GM23338 (cell line): ENCODE measurements around the gene TST. TPM values are rescaled to one million over a fixed set of nuclear protein-coding genes. Genes with fewer than 3 reads are reported as not detected.

Experiments
- ATAC-seq: fragments of 200-7000 bp; cut with Tn5 transposase; 3 replicates; pipeline ENCODE4 v1.9.1; 2020
- DNase-seq: peaks from one replicate; pipeline ENCODE4 v3.0.0-alpha.2; 2015; ENCODE audit warnings: low spot score
- H2AFZ ChIP-seq: fragments of 200-600 bp; sonication (generic); 2 replicates; pipeline ENCODE4 v1.8.0; 2016; ENCODE audit warnings: antibody characterized with exemption, mild to moderate bottlenecking, moderate library complexity
- H3F3A ChIP-seq: fragments of 200-600 bp; sonication (generic); replicated peaks from 2 replicates; pipeline ENCODE4 v1.8.0; 2017; ENCODE audit warnings: antibody characterized with exemption, mixed run types, low read depth
- H3K27ac ChIP-seq: fragments of 200-600 bp; sonication (generic); 2 replicates; pipeline ENCODE4 v1.6.1; 2016; ENCODE audit warnings: low read depth
- H3K27me3 ChIP-seq: fragments of 200-600 bp; sonication (generic); 2 replicates; pipeline ENCODE4 v1.8.0; 2016; ENCODE audit warnings: mild to moderate bottlenecking, mixed run types, moderate library complexity; ENCODE audit not compliant: insufficient read depth
- H3K36me3 ChIP-seq: fragments of 200-600 bp; sonication (generic); 2 replicates; pipeline ENCODE4 v1.8.0; 2016; ENCODE audit warnings: mild to moderate bottlenecking; ENCODE audit not compliant: insufficient read depth
- H3K4me1 ChIP-seq: fragments of 200-600 bp; sonication (generic); 2 replicates; pipeline ENCODE4 v1.8.0; 2016; ENCODE audit warnings: mild to moderate bottlenecking, moderate library complexity; ENCODE audit not compliant: insufficient read depth
- H3K4me2 ChIP-seq: fragments of 200-600 bp; sonication (generic); 2 replicates; pipeline ENCODE4 v1.7.1; 2017; ENCODE audit warnings: mixed run types
- H3K4me3 ChIP-seq: fragments of 200-600 bp; sonication (generic); 2 replicates; pipeline ENCODE4 v1.6.1; 2016; ENCODE audit warnings: mixed run types
- H3K79me2 ChIP-seq: fragments of 200-600 bp; sonication (generic); replicated peaks from 2 replicates; pipeline ENCODE4 v1.8.0; 2017; ENCODE audit warnings: mild to moderate bottlenecking; ENCODE audit not compliant: insufficient read depth
- H3K9me2 ChIP-seq: fragments of 200-600 bp; sonication (generic); 2 replicates; pipeline ENCODE4 v1.8.0; 2017; ENCODE audit not compliant: insufficient read depth
- H4K20me1 ChIP-seq: fragments of 200-600 bp; sonication (generic); replicated peaks from 2 replicates; pipeline ENCODE4 v1.8.0; 2017; ENCODE audit warnings: mild to moderate bottlenecking; ENCODE audit not compliant: insufficient read depth
- H3K27ac Mint-ChIP-seq: 2 replicates; pipeline ENCODE4 v1.8.0; 2020; ENCODE audit warnings: inconsistent platforms, mild to moderate bottlenecking, moderate library complexity, mixed read lengths
- H3K27me3 Mint-ChIP-seq: 3 replicates; pipeline ENCODE4 v1.8.0; 2022; ENCODE audit warnings: low read depth, mild to moderate bottlenecking, moderate library complexity, mixed read lengths, inconsistent platforms; ENCODE audit not compliant: insufficient read depth, poor library complexity
- H3K36me3 Mint-ChIP-seq: 3 replicates; pipeline ENCODE4 v1.8.0; 2021; ENCODE audit warnings: low read depth, mild to moderate bottlenecking, inconsistent platforms, moderate library complexity, mixed read lengths
- H3K4me1 Mint-ChIP-seq: 3 replicates; pipeline ENCODE4 v1.8.0; 2020; ENCODE audit warnings: mild to moderate bottlenecking, inconsistent platforms, mixed read lengths
- H3K4me3 Mint-ChIP-seq: 3 replicates; pipeline ENCODE4 v1.8.0; 2021; ENCODE audit warnings: moderate library complexity, mild to moderate bottlenecking, inconsistent platforms, mixed read lengths
- H3K9me3 Mint-ChIP-seq: 3 replicates; pipeline ENCODE4 v1.8.0; 2020; ENCODE audit warnings: moderate library complexity, mild to moderate bottlenecking, inconsistent platforms, mixed read lengths
- CREB1 ChIP-seq: fragments of 250-450 bp; sonication (Bioruptor Pico); IDR thresholded peaks from 2 replicates; pipeline ENCODE4 v1.5.0; 2020; ENCODE audit warnings: low read depth, mild to moderate bottlenecking, moderate library complexity
- CTCF ChIP-seq, 2 experiments: fragments of 200-600 bp in 1 of 2; sonication (generic) in 1 of 2; conservative IDR thresholded peaks; 2 replicates each; pipeline versions ENCODE4 v1.5.1 to v1.6.1; 2016 to 2017; ENCODE audit warnings: antibody characterized with exemption in 2 of 2, low read depth in 2 of 2, mild to moderate bottlenecking in 2 of 2, moderate library complexity in 1 of 2
- ETS1 ChIP-seq: IDR thresholded peaks from 2 replicates; pipeline ENCODE4 v1.6.1; 2016; ENCODE audit warnings: antibody characterized with exemption
- EZH2 ChIP-seq: fragments of 200-600 bp; sonication (generic); IDR thresholded peaks from one replicate; pipeline ENCODE4 v1.8.0; 2017; ENCODE audit warnings: antibody characterized with exemption, mild to moderate bottlenecking, low read depth; ENCODE audit not compliant: unreplicated experiment
- JUNB ChIP-seq: IDR thresholded peaks from one replicate; pipeline ENCODE4 v1.6.1; 2016; ENCODE audit warnings: antibody characterized with exemption; ENCODE audit not compliant: unreplicated experiment
- REST ChIP-seq: IDR thresholded peaks from one replicate; pipeline ENCODE4 v1.6.1; 2018; ENCODE audit warnings: antibody characterized with exemption; ENCODE audit not compliant: unreplicated experiment
- STAT1 ChIP-seq: IDR thresholded peaks from one replicate; pipeline ENCODE4 v1.6.1; 2016; ENCODE audit warnings: antibody characterized with exemption; ENCODE audit not compliant: unreplicated experiment
- ZNF114 ChIP-seq: fragments of 250-450 bp; sonication (Bioruptor Pico); IDR thresholded peaks from 2 replicates; pipeline ENCODE4 v1.5.0; 2020; ENCODE audit warnings: mild to moderate bottlenecking, moderate library complexity
- ZNF462 ChIP-seq: fragments of 250-450 bp; sonication (Bioruptor Pico); IDR thresholded peaks from 2 replicates; pipeline ENCODE4 v1.5.0; 2020; ENCODE audit warnings: mild to moderate bottlenecking, moderate library complexity
- polyA plus RNA-seq: library from polyadenylated mRNA; unstranded; fragments of >200 nt; fragmentation: Nextera tagmentation; extraction: Ambion mirVana; gene quantifications from 2 replicates; pipeline ENCODE4 v1.2.1, GENCODE V29; 2016
- total RNA-seq: library from RNA; depleted of rRNA; stranded (reverse); fragments of >200 nt; shearing (Covaris generic); gene quantifications from 2 replicates; pipeline ENCODE4 v1.2.3, GENCODE V29; 2014

The TST gene
- total and polyA plus RNA-seq, 2 experiments from 2014 or later = 14.6 to 32.7 TPM

DNA sequence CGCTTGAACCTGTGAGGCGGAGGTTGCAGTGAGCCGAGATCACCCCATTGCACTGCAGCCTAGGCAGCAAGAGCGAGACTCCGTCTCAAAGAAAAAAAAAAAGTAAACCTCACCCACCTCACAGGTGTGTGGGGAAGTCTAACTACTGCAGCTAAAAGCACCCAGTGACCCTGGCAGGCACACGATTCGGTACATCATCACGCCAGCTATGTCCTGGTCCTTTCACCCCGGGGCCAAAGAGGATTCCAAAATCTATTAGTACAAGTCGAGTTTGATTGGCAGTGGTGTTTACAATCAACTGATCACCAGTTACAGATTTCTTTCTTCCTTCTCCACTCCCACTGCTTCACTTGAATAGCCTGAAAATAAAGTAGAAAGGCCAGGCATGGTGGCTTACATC, 6.3 kb downstream of the TST start (continued):
- TF ChIP-seq CTCF (conservative IDR thresholded peaks at IDR 0.05; ENCODE audit: low read depth in 2 of 2) = no peak
- no peak for TF ChIP-seq REST
- no peak for TF ChIP-seq ZNF114 (CRISPR knock-in tag)
- no peak for TF ChIP-seq STAT1

DNA sequence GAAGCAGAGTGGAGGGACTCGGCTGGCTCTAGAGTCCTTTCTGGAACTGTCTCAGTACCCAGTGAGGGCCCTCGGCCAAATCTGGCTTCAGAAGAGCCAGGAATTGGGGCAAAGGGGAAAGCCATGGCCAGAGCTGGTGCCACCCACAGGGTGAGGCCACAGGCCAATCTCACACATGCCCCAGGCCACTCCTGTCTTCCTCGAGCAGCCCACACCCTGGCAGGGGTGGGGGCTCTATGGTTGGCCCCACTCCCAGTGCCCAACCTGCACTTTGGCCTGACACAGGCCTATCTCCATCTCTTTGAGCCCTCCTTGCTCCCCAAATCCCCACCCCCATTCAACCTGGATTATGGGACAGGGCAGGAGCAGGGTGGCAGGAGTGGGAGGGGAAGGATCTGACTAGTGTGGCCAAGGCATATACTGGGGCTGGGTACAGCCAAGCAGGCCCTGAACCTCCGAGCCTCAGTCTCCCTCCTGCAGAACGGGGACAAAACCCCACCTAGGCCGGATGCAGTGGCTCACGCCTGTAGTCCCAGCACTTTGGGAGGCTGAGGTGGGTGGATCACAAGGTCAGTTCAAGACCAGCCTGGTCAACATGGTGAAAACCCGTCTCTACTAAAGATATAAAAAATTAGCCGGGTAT, 6.9 kb downstream of the TST start:
- H3K9me2 ChIP-seq = no peaks in the 10 kb centered on the region
- Mint-ChIP-seq H3K4me1 (peaks cover 5% of the 10 kb centered on the region; the same call in 2 of the 3 replicates), H3K36me3 (peaks cover 9% of the 10 kb centered on the region; the same call in 2 of the 3 replicates), H3K27me3 (peaks cover 14% of the 10 kb centered on the region), H3K4me3 (no peak overlapping the region), H3K27ac (no peak overlapping the region), H3K9me3 (no peaks in the 10 kb centered on the region; the same call in 2 of the 3 replicates)
- no peak for DNase-seq
- no peak for ATAC-seq
- no peak overlapping the region for H3K4me3 ChIP-seq
- no peaks in the 10 kb centered on the region for H3K27me3 ChIP-seq
- H3K79me2 ChIP-seq = no peaks in the 10 kb centered on the region; the same call in 1 of the 2 replicates
- H3K36me3 ChIP-seq = no peaks in the 10 kb centered on the region
- no peak overlapping the region for H3K4me2 ChIP-seq
- H2AFZ ChIP-seq = no peak overlapping the region
- no peak overlapping the region for H3K27ac ChIP-seq
- H3K4me1 ChIP-seq = 0 out of 2 replicates have a peak, but pooled peaks cover 4% of the 10 kb centered on the region
- H4K20me1 ChIP-seq = no peaks in the 10 kb centered on the region; the same call in 1 of the 2 replicates
- no peaks in the 10 kb centered on the region for H3F3A ChIP-seq
- TF ChIP-seq CREB1 (CRISPR knock-in tag) (no peak), CTCF (conservative IDR thresholded peaks at IDR 0.05; ENCODE audit: low read depth in 2 of 2) (no peak), ZNF462 (CRISPR knock-in tag) (no peak), JUNB (no peak), ETS1 (no peak), EZH2 (no peak)
